HG02970 (cell line): ENCODE results near the gene RASA3.

Source experiments
- ATAC-seq: cut with Tn5 transposase; IDR thresholded peaks from one replicate; pipeline ENCODE4 v1.9.1; 2021; ENCODE audit warnings: mild to moderate bottlenecking, moderate library complexity, moderate number of reproducible peaks; ENCODE audit not compliant: unreplicated experiment, low FRiP score

RASA3 gene

DNA sequence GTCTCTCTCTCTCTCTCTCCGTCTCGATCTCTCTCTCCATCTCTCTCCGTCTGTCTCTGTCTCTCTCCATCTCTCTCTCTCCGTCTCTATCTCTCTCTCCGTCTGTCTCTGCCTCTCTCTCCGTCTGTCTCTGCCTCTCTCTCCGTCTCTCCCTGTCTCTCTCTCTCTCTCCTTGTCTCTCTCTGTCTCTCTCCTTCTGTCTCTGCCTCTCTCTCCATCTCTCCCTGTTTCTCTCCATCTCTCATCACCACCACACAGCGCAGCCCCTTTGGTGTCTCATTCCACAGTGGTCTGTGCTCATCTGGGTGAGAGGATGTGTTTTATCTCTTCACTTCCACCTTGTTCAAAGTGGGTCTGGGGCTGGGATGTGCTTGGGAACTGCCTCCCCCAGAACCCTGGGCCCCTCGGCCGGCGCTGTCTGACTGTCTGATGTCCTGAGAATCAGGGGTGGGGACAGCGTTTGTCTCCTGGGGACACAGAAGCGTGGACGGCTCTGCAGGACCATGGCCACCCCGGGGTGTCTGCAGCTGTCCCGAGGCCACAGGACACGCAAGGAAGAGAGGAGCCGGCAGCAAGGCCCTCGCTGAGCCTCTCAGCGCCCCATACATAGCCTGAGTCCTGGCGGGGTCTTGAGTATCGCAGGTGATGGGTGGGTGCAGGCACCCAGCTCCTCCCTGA is 118.3 kb downstream of the RASA3 start:
- ATAC-seq = no peak

DNA sequence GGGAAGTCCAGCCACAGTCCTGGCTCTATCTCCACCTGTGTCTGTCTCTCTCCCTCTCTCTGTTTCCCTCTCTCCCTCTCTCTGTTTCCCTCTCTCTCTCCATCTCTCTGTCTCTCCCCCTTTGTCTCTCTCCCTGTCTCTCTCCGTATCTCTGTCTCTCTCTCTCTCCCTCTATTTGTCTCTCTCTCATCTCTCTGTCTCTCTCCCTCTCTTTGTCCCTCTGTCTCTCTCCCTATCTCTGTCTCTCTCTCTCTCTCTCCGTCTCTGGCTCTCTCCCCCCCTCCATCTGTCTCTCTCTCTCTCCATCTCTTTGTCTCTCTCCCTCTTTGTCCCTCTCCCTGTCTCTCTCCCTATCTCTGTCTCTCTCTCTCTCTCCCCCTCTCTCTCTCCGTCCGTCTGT is 119.1 kb downstream of the RASA3 start:
- no peak for ATAC-seq

DNA sequence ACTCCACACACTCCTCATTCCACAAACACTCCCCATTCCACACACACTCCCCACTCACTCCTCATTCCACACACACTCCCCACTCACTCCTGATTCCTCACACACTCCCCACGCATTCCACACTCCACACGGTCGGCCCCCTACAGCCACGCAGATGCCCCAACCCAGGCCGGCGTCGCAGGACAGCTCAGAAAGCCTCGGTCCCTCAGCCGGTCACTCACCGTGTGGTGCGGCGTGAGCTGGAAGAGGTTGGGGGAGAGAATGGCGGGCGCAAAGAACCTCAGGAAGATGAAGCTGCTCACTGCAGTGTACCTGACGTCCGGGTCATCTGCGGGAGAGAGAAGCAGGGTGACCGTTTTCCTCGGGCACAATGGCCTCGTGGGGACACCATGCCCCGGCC is 119.5 kb downstream of the RASA3 start:
- no peak for ATAC-seq

DNA sequence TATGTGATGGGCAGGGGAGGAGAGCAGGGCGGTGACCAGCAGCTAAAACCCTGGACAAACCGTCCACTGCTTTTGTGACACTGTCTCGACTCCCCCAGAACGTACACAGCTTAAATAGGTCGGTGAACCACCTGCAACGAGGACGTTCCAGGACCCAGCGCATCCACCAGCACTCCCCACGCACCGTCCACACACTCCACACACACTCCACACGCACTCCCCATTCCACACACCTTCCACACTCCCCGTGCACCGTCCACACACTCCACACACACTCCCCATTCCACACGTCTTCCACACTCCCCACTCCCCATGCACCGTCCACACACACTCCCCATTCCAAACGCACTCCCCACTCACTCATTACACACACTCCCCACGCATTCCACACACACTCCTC is 120.3 kb downstream of the RASA3 start:
- no peak for ATAC-seq

DNA sequence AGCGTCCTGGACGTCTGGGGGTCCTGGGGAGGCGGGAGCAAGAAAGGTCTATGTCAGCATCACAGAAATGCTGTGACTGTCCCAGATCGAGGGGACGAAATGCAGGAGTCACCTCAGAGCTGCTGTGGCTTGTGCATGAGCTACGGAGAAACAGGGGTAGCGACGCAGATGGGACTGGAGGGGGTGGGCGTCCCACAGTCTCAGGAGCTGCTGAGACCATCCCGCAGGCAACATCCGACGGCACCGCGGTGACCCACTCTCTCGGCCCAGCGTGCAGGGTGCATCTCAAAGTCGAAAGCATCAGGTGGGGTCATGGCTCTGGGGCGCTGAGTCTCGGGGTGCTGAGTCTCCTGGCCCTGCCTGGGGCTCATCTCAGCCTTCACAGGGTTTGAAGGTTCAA is 121.2 kb downstream of the RASA3 start:
- ATAC-seq = no peak

DNA sequence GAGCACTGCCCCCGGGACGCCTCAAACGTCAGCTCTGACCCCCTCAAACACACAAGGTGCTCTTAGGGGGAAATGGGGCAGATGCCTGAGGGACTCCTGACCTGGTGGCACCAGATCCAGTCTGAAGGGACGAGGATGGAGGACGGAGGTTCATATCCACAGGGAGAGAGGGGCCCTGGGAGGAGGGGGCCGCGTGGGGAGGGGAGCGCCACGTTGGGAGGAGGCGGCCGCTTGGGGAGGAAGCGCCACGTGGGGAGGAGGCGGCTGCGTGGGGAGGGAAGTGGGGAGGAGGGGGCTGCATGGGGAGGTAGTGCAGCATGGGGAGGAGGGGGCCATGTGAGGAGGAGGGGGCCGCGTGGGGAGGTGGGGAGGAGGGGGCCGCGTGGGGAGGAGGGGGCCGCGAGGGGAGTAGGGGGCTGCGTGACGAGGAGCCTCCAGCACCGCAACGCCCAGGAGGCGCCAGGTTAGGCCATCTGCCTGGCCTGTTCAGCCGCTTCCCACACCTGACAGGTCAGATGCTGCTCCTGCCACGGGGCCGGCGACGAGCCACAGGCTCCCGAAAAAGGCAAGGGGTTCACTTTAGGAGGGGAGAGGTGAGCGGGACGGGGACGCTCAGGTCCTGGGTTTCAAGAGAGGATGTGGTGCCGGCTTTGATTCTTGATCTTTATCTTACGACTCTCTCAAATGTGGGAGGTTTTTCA is 121.9 kb downstream of the RASA3 start:
- ATAC-seq = no peak

DNA sequence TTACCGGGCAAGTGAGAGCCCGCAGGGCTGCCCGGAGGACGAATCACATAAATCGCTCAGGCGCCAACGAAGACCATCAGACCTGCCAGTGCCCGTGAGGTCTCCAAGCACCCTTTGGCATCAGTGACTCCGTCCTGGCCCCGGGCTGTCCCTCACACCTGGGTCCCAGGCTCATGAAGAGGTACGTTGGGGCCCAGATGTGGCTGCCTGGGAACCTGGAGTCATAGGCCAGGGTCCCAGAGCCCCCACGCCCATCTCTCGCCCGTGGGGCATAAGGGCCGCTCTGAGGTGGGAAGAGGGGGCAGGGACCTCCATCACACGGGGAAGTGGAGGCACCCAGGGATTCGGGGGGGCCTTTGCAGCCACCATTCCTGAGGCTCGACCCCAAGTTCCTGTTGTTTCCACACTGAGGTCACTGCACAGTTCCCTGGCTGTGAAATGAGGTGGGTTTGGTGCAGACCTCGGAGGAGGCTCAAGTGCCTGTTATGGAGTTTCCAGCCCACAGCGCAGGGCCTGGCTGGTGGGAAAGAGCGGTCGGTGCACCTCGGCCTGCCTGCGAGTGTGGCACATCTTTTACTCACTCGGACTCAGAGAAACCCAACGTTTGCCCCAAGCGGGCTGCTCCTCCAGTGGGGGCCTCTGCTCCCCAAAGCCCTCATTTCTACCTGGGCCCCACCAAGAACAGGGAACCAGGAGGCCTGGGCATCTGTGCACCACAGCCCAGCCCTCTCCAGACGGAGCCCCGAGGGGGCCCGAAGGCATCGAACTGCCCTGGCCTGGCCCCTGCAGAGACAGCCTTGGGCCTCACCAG is 122.6 kb downstream of the RASA3 start:
- no peak for ATAC-seq

DNA sequence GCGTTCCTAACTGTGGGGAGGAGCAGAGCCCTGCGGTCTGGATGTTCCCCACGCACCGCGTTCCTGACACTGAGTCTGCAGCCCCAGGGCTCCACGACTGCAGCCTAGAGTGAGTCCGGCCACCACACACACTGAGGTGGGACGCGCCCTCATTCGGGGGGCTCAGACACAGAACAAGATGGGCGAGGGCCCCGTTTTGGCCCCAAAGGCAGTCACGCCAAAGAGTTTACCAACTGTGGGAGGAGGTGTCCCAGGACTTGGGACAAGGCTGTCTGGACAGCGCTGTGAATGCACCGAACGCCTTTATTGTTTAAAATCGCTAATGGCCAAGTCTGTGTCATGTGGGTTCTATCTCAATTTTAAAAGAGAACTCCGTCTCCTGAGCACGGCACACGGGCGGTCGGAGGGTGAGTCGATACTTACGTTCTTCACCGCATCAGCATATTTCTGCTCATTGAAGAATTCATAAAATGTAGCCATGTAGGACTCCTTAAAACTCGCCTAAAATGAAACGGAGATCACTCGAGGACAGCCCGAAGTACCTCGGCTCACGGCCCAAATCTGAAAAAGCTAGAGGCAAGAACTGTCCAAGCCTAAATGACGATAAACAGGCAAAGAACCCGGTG is 123.3 kb downstream of the RASA3 start:
- ATAC-seq = no peak

DNA sequence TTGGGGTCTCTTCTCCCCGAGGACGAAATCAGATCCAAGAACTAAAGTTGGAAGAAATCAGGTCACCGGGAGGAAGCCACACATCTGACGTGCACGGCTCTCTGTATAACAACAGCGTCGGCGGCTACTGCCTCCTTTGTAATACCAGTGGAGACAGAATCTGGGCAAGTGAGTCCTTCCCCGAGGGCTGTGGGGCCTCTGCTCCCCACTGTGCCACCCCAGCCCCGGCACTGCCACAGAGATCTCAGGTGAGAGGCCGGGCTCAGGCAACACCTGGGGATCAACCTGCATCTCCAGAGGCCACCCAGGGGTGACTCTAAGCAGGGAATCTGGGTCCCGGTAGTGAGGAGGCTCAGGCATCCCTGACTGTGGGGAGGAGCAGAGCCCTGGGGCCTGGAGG is 124.9 kb downstream of the RASA3 start:
- ATAC-seq = no peak

DNA sequence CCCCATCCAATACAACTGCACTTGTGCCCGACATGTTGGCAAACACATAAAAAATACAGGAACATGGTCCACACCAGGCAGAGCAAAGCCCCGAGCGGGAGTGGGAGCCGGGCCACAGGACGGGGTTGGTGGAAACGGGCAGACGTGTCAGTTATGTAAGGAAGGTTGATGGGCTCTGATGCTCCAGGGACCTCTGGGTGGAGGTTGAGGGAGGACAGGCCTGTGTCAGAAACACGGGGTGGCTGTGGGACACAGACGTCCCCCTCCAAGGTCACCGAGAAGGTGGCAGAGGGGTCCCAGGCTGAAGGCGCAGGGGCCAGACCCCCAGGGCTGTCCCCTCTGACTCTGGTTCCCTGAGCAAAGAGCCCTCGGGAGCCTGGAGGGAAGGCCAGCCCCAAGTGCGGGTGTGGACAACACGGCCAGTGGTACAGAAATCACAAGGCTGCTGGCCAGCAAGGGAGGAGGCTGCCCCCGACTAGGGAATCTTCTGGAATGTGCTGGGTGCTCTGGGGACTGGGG is 127.2 kb downstream of the RASA3 start:
- no peak for ATAC-seq

DNA sequence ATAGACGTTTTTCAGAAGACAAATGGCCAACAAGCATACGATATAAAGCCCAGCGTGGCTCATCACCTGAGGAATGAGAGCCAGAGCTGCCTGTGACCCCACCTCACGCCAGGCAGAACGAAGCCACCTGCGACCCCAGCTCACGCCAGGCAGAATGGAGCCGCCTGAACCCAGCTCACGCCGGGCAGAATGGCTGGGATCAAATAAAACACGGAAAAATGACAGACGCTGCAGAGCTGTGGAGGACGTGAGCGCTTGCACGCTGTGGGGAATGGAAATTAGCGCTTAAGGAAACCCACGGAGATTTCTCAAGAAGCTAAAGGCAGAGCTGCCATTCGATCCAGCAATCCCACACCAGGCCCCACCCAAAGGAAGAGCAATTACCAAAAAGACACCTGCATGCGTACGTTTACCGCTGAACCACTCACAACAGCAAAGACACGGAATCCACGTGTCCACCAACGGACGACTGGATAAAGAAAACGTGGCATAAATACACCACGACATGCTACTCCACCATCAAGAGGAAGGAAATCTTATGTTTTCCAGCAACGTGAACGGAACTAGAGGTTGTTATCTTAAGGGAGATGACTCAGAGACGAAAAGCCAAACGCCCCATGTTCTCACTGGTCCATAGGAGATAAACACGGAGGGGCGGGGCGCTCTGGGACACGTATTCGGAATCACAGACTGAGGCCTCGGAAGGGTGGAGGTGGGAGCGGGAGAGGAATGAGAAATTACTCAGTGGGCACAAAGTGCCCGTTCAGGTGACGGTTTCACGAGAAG is 127.8 kb downstream of the RASA3 start:
- no peak for ATAC-seq

DNA sequence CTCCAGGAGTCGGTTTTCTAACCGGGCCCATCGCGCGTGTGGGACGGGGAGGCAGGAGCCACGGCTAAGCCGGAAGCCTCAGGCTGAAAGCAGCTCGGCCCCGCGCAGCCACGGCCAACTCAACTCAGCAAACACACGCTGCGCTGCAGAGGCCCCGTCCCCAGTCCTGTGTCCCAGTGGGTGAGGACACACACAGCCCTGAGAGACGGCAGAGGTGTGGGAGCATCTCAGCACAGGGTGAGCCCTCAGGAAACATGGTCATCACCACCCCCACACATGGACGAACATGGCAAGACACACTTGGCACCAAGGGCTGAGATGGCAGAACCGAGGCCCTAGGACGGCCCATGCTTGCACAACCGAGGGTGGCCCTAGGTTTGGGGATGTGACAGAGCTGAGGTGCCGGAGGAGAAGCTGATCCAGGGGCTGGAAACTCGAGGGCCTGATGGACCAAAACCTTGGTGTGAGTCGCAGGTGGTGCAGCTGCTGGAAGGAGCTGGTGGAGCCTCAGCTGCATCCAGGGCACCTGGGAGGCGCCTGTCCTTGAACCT is 129.6 kb downstream of the RASA3 start:
- ATAC-seq = no peak

DNA sequence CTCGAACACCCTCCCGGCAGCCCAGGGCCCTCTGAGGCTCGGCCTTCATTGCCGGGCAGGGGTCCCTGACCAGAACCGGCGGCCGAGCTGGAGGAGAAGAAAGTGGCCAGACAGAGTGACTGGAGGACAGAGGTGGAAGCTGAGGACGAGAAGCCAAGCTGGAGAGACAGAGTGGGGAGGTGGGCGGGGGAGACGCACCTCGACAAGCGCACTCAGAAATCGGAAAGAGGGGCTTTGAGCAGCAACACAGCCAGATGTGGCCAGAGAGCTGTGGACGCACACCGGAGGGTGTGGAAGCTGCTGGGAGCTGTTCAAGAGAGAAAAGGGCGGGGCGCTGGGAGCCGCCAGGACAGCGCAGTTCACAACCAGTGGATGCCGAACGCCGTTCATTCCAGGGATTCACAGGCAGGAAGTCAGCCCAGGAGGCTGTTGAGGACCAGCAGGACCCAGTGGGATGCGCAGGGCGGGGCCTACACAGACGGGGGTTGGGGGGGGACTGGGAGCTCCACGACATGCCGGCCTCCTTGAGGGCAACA is 130.3 kb downstream of the RASA3 start:
- no peak for ATAC-seq

DNA sequence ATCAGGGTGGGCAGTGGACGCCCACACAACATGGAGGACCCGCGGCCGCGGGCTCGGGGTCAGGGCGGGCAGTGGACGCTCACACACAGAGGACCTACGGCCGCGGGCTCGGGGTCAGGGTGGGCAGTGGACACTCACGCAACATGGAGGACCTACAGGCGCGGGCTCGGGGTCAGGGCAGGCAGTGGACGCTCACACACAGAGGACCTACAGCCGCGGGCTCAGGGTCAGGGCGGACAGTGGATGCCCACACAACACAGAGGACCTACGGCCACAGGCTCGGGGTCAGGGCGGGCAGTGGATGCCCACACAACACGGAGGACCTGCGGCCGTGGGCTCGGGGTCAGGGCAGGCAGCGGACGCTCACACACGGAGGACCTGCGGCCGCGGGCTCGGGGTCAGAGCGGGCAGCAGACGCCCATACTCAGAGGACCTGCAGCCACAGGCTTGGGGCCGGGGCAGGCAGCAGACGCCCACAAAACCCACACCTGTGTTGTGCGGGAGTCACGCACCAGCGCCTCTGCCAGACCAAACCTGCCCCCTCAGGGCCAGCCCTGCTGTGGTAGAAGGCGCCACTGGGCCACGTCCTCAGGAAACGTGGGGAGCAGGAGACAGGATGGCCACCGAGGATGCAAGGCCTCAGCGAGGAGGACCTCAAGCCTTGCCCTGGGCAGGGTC is 131.0 kb downstream of the RASA3 start:
- no peak for ATAC-seq

DNA sequence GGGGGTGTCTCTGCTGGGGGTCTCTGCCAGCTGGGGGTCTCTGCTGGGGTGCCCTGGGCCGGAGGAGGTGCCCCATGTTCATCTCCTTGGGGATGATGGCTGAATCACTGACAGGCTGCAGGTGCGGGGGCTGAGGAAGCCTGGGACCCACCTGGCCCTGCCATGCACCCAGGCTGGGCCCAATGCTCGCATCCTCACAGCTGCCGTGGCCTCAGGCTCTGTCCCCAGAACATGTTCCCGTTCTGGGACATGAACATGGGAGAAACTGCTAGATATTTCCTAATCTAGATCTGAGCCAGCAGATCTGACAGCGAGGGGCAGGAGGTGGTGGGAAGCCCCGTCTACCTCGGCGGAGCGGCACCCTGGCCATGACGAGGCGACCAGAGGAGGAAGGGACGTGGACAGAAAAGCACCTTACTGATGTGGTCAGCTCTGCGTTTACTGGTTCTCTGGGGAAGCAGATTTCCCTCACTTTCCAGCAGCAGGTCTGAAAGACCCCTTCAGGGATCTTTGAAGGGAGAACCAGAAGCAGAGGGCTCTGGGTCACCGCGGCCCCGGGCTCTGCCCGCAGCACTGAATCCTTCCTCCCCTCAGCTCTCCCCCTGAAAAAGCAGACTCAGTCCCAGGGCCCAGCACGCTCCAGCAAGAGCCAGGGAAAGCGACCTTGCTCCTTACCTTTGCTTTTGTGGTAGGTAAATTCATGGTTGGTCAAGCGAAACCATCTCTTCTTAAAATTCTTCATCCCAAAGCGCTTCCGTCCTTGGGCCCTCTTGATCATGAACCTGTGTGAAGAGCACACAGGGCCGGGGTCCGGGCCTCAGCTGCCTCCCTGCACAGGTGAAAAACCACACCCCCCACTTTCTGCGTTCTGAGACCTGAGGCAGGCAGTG is 132.0 kb downstream of the RASA3 start:
- no peak for ATAC-seq

DNA sequence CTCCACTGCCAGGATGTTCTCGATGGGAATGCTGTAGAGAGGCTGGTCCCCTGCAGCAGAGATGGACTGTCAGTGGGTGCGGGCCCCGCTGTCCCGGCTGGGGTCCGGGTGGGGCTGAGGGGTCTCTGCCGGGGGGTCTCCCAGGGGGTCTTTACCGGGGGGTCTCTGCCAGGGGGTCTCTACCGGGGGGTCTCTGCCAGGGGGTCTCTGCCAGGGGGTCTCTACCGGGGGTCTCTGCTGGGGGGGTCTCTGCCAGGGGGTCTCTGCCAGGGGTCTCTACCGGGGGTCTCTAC is 132.9 kb downstream of the RASA3 start:
- ATAC-seq = no peak

DNA sequence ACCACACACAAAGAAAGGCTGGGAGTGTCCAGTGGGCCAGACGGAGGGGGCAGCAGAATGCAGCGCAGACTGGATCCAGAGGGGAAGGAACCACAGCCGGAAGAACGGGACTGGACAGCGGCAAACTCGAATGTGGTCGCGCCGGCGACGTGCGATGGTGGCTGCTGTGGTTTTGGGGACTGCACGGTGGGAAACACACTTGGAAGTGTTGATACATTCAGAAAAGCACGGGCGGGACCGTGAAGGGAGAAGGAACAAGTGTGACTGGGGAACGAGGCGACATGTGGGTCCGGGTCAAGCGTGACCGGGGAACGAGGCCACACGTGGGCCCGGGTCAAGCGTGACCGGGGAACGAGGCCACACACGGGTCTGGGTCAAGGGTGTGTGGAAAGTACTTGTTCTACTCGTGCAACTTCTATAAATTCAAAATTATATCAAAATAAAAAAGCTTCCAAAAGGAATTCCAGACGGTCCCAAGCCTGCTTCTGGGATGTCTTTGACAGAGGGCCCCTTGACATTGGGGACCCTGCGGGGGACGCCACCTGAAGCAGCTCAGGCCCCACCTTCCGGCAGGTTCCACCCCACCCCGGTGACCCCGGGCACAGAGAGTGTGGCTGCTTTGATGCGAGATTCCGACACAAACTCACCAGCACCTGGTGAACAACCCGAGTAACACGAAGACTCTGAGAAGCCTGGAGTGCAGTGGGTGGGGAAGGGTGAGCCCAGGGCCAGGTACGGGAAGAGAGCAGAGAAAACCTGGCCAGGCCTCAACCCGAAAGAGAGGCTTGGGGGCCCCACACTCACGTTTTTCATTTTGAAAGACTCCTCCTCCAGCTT is 133.4 kb downstream of the RASA3 start:
- no peak for ATAC-seq
